Anterior cingulate cortex (tissue), 58 donors: ENCODE data around the gene USP22.
"Not testable (repeated sequence)": the region's sequence is repeated elsewhere in the genome, so short reads cannot be mapped to it uniquely, and the experiment has no call there.

Experiments used
- DNase-seq, 58 donors: peaks; one replicate each; lab custom pipeline; 2025; lab: John Stamatoyannopoulos, UW

The USP22 gene

DNA sequence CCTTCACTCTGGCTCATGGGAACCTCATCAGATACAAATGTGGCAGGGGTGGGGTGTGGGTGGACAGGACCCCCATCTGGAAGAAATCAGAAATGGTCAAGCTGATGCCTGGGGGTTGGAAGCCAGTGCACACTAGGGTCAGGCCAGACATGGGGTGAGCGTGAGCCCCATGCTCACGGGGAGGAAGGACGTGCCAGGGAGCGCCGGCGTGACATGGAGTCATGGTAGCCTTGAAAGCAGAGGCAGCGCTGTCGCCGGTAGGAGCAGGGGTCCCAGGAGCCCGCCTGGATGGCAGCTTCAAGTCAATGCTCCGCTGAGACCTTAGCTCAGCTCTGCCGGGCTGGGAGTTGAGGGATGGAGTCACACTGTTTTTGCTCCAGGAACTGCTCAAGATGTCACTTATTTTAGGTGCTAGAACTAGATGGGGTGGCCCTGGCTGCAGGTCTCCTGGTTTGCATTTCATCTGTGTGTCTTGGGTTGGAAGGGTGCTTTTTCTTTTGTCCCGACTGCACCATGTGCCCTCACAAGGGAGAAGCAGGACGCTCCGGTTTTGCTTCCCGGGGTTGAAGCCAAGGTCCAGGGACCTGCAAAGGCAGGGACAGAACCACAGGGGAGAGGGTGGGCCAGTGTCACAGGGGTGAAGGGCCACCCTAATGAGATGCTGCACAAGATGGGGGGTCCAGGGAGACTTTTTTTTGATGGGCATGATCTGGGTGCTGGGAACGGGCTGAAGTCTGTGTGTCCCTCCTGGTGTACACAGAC, 51.4 kb downstream of the USP22 start:
- DNase-seq: no peak

DNA sequence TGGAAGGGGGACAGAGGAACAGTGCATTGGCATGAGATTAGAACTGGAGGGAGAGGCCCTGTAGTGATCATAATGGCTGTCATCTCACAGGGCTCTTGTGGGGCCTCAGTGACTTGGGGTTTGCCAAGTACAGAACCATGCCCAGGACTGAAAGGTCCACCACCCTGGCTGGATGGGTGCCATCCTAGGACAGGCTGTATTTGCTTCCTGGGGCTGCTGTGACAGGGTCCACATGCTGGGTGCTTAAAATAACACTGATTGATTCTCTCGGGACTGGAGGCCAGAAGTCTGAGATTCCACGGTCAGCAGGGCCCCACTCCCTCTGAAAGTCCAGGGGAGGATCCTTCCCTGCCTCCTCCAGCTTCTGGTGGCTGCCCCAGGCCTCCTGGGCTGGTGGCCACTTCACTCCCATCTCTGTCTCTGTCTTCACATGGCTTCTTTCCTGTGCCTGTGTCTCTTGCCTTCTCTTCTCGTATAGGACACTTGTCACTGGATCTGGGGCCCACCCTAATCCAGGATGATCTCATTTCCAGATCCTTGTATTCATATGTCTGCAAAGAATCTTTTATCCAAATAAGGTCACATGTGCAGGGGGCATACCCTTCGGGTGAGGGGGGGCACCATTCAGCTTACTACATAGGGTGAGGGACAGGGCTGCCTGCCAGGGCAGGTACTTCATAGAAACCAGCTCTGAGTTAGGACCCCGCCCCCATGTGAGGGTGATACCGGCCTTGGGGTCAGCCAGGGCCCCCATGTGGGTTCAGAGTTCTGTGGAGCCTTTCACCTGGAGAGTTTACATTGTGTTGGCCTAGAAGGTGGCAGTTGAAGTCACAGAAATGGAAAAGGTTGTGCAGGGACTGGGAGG, 52.6 kb downstream of the USP22 start:
- DNase-seq: no peak

DNA sequence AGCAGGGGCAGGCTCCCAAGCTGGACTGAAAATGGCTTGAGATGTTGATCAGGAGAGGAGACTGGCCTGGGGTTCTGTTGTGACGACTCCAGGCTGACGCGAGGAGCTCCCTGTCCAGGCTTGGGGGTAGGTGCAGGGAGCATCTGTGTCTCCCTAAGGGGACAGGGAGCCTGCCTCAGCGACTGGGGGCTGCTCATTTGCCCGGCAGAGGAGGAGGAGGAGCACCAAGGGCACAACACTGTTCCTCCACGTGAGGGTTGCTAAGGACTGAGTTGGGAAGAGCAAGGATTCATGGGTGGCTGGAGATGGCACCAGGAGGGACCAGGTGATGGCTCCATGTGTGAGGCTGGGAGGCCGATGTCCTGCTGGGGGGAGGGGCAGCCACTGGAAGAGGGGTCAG, 53.3 kb downstream of the USP22 start:
- DNase-seq: no peak

DNA sequence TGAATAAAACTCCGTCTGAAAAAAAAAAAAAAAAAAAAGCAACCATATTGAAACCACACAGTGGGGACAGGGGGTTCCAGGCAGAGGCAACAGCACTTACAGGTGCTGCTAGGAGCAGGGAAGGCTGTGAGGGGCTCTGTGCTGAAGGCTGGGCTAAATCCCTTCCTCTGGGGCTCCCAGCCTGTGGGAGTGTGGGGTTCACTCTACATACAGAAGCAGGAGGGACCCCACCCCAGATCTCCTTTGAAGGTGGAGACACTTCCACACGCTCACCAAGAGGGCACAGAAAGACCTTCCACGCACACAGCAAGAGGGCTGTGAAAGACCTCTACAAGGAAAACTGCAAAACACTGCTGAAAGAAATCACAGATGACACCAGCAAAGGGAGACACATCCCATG, 53.9 kb downstream of the USP22 start:
- no peak for DNase-seq

DNA sequence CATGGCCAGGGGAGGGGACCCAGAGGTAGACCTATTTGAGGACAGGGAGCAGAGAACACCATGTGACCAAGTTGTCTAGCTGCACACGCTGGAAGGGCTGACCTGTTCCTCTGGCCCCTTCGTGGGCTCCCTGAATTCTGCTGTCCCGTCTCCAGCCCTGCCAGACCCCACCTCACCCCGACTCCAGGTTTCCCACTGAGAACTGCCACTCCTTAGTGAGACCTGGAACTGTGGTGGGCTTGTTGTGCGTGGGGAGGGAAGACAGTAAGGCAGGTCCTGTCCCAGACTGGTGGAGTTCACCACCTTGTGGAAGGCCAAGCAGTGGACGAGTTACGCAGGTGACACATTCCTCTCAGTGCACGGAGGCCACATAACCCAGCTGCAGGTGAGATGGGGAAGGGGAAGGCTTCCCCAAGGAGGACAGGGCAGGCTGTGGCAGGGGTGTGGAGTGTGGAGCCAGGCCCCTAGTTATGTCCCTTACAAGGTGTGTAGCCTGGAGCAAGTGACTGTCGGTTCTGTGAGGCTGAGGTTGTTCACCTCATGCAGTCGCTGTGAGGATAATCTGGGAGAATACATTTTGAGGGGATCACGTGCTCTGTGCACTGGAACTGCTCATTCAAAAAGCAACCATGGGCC, 54.7 kb downstream of the USP22 start:
- DNase-seq: no peak

DNA sequence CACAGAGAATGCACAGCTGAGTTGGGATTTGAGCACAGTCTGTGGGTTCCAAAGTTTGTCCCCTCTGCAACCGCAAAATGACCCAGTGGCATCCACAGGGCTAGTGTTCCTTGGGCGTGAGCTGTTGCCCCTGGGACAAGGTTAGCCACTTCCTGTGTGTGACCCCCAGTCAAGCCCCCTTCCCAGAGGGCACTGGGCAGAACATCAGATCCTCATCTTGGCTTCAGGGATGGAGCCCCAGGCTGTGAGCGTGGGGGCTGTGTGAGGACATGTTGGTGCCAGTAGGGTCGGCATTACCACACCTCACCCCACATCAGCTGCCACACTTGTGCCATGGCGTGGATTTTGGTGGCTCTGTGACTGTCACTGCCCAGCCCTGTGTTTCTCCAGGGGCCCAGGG, 55.3 kb downstream of the USP22 start:
- no peak for DNase-seq

DNA sequence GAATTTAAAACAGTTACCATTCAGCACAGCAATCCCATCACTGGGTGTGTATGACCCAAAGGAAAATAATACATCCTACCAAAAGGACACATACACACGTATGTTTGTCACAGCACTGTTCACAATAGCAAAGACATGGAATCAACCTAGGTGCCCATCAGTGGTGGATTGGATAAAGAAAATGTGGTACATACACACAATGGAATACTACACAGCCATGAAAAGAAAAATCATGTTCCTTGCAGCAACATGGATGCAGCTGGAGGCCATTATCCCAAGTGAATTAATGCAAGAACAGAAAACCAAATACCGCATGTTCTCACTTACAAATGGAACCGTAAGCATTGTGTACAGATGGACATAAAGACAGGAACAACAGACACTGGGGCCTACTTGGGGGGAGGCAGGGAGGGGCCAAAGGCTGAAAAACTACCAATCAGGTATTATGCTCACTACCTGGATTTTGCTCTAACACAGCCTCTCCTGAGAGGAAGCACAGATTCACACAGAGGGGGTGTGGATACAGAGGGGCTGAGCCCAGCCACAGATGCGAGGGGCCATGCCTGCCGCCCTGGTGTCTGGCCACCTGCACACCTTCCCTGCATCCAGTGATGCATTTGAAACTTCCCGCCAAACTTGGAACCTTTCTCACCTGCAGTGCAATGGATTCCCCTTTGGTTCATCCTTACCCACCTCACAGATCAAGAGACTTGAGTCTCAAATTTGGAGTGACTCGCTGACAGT, 55.9 kb downstream of the USP22 start:
- DNase-seq: no peak

DNA sequence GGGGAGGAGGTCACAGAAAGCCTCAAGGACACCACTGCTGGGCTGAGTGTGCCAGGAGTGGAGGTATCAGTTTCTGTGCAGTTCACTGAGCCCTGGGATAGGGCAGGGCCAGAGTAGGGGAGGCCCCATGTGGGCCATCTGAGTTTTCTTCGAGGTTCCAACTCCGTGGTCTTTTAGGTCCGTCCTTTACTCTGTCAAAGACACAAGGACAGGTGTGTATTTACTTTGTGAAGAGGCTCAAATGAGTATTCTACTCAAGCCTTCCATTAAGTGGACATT, 59.5 kb downstream of the USP22 start:
- DNase-seq: no peak

DNA sequence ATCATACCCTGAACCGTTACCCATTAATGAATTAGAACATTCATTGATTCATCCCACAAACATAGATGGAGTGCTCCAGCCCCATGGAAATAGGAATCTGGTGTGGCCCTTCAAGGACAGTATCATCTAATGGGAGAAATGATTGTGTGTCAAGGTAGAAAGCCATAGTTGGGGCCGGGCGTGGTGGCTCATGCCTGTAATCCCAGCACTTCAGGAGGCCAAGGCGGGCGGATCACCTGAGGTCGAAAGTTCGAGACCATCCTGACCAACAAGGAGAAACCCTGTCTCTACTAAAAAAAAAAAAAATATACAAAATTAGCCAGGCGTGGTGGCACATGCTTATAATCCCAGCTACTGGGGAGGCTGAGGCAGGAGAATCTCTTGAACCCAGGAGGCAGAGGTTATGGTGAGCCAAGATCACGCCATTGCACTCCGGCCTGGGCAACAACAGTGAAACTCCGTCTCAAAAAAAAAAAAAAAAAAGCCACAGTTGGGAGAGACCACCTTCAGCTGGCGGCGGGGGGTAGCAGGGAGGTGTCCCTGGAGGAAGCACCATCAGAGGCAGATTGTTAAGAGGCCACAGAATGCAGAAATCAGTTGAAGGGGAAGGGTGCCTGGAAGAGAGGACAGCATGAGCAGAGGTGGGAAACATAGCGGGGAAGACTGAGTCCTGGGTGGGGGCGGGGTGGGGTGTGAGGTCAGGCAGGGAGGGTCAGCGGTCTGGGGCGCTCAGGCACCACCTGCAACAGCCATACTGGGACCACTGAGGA, 60.0 kb downstream of the USP22 start:
- DNase-seq: no peak

DNA sequence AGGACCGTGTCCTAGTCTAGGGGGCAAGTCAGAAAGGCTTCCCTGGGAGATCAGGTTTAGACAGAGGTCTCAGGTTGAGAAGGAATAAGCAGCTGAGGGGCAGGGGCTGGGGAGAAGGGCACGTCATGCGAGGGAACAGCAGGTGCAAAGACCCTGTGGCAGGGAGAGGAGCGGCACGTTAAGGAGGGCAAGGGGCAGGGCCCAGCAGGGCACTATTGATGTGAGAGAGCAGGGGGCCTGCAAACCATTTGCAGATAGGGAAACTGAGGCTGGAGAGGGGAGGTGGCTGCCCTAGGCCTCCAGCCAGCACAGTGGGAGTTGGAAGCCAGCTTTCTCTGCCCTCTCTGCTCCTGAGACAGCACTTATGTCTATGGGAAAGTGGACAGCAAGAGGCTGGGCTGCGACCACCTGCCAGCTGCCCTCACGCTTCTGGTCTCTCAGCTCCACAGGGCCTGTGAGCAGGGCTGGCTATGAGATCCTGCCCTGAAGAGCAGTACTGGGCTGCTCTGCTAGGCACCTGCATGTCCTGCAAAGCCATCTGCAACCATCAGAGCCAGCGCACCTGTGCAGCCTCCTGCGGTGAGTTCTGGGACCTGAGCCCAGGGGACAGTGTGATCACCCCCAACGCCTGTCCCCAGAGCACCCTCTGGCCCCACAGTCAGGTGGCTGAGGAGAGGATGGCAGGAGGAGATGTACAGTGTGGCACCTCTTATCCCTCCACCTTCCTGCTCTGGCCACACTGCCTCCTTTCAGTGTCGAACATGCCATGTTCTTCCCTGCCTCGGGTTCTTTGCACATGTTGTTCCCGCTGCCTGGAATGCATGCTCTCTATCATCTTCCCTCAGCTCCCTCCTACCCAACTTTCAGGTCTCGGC, 61.5 kb downstream of the USP22 start:
- DNase-seq: no peak

DNA sequence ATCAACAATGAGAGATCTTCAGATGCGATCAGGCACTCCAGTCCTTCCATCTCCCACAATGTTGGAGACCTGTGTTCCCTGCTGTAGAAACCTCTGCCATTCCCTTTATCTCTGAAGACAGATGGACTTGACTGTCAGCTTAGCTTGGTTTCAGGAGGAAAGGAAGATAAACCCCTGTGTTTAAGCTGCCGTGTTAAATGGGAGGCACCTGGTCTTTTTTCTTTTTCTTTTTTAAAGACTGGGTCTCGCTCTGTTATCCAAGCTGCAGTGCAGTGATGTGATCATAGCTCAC, 63.1 kb downstream of the USP22 start:
- DNase-seq: no peak

DNA sequence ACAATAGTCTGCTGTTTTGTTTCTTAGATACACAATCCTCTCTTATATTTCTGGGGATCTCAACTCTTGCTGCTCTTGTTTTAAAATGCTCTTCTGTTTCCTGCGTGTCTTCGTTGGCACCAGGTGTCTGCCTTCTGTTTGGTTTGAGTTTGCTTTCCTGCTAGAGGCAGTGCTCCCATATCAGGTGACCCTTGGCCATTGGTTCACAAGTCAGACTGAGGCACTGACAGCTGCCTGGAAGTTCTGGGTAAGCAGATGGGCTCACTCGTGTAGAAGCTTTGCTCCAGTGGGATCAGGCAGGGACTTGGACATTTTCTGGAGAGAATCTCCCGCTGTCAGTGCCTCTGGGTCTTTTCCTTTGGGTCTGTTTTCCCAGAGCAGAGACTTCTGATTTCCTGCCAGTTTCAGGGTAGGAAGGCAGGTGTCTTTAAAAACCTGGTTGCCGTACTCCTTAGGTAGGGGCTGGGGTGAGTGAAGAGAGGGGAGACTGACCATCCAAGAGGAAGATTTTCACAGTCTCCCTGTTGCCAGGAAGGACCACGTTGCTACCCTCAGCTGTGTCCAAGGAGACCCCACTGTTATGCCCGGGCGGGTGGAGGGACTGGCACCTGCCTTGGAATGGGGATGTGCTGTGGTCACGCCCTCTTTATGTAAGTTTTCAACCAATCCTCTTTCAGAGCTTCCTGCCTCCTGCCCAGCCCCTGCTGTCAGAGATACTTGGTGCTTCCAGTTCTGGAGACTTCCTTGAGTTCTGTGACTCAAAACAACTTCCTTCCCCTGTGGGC, 63.6 kb downstream of the USP22 start:
- not testable (repeated sequence) for DNase-seq

DNA sequence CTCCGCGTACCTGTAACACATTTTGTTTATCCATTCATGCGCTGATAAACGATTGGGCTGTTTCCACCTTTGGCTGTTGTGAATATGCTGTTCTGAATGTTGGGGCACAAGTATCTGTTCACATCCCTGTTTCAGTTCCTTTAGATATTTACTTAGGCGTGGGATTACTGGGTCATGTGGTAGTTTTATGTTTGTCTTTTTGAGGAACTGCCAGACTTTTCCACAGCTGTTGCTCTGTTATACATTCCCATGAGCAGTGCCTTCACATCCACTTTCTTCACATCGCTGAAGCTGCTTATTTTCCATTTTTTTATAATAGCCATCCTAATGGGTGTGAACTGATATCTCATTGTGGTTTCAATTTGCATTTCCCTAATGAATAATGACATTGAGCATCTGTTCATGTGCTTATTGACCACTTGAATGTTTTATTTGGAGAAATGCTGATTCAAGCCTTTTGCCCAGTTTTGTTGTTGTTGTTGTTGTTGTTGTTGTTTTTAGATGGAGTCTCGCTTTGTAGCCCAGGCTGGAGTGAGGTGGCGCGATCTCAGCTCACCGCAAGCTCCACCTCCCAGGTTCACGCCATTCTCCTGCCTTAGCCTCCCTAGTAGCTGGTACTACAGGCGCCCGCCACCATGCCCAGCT, 65.1 kb downstream of the USP22 start:
- not testable (repeated sequence) for DNase-seq

DNA sequence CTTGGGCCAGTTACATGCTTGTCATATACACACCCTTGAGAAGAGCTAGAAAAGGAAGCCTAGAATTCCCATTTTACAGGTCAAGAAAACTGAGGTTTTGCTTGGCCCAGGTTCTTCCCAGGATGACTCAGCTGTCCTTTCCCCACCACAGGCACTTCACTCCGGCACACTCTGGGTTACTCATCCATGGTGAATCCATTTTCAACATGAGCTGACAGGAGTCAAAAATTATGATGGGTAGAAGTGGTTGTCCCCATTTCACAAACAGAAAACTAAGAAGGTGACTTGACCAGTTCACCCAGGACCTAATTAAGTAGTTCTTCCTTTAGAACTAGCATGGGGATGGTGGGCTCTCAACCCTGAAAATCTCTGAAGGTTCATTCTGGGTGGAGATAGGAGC, 67.2 kb downstream of the USP22 start:
- no peak for DNase-seq

DNA sequence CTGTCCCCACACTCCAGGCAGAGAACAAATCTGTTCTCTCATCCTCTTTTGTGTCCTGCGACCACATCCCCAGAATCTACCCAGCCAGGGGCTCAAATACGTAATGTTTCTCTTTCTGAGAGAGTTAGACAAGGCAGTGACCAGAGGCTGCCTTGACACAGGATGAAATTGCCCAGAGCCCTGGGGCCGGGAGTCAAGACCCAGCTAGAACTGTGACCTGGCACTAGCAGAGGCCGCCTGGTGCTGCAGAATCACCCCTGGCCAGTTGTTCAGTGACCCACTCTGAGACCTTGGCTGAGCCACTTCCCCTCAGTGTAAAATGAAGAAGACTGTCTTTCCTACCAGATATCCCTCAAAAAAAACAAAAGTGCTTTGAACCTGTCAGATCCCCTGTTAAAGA, 72.5 kb downstream of the USP22 start:
- no peak for DNase-seq

DNA sequence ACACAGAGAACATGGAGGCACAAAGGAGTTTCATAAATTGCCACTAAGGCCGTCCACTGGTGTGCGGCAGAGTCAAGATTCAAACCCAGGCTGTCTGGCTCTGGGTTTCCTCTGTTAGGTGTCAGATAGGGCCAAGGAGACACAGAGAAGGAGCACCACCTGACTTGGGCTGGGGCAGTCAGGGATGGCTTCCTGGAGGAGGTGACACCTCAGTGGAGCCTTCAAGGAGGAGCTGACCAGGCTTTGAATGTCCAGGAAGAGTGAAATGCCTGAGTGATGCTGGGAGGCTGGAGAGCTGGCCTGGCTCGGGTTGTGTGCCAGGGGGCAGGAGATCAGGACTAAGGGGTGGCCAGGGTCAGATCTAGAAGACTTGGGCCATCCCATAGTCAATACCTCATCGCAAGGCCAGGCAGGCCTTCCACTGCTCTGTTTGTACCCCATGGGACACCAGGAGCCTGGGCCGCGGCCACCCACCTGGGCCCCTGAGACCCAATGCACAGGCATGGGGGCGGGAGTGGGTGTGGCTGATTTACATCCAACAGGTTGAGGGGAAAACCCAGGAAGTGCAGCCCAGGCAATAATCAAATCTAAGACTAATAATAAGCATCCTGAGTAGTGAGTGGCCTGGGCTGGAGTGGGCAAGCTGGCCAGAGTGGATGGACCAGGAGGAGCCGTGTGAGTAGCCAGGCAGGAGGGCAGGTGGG, 73.7 kb downstream of the USP22 start:
- no peak for DNase-seq

DNA sequence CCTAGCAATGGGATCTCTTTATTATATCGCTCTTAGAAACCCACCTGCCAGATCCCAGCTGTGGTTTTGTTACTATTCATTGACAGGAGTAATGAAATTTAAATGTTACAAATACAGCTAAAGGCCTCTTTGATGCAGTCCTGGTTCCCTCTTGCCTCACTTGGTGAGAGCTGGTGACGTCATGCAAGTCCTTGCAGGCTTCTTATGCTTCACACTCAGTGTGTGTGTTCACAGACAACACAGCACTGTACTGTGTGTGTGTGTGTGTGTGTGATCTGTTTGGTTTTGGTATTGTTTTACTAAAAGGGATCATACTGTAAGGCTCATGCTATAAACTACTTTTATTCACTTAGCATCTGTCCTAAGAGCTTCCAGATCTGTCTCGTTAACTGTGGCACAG, 75.0 kb downstream of the USP22 start:
- DNase-seq: no peak

DNA sequence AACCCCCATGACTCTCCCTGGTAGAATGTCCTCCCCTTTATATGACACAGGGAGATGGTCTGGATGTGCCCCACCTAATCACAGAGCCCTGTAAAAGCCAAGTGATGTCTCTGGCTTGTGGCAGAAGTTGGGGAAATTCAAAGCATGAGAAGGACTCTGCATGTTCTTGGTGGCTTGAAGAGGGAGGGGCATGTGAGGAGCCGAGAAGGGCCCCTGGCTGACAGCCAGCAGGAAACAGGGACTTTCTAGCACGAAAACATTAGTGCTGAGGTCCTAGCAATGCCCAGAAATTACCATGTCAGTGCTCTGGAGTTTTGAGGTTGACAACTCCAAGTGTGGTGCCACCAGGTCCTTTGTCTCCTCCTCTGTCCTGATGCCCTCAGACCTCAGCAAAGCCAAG, 75.9 kb downstream of the USP22 start:
- no peak for DNase-seq
